Left cardiac atrium (tissue), 4 donors: ENCODE measurements around the gene BPTF. TPM values are rescaled to one million over a fixed set of nuclear protein-coding genes. Genes with fewer than 3 reads are reported as not detected.
"Not testable (repeated sequence)": the region's sequence is repeated elsewhere in the genome, so short reads cannot be mapped to it uniquely, and the experiment has no call there.

Experiments
- ATAC-seq, 2 donors: fragments of 200-7000 bp; cut with Tn5 transposase; one replicate each; pipeline ENCODE4 v1.9.1; 2020; ENCODE audit warnings: mild to moderate bottlenecking in 2 of 2, moderate library complexity in 2 of 2
- DNase-seq: peaks from one replicate; pipeline ENCODE4 v3.0.0-alpha.2; 2020
- intact Hi-C, 2 donors: fragments of 100-400 bp; cut with DNase I; formaldehyde crosslinking; loops; one replicate each; pipeline versions ENCODE4 v1.14.1 to v1.15.1; 2022 to 2023
- total RNA-seq, 2 donors: library from RNA; stranded (reverse); fragmentation: NEBNext Ultra II Directional; extraction: Animal tissue kit (Norgen Biotek cat#: 25700); gene quantifications; one replicate each; pipeline ENCODE4 v1.2.1, GENCODE V29; 2021
- donor health status: DM: no; HTN: yes; CAD: no.
- donor health status: DM: no; HTN: yes; CAD: no; lungs with severe emphysema.
- donor health status: DM: yes; HTN: yes; CAD: no.
- donor health status: Dilated cardiomyopathy.

The BPTF gene
- total RNA-seq, 2 donors from 2014 or later, result 84.8 to 85.2 TPM

DNA sequence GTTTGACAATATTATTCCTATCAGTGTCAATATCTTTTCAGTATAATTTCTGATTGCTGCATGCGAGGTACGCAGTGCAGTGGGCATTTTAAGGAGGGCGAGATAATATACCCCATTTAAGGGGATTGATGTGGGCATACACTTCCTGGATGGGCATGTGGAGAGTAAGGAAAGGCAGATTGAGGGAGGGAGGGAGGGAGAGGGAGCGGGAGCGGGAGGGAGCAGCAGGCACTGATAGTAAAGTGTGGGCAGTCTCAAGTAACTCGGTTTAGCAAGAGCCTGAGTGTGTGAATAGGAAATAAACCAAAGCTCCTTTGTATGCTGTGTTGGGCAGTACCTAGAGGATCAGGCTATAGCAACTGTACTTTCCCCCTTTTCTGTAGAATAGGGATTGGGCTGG is 5.1 kb downstream of the BPTF start:
- ATAC-seq (peak in 1 of 2 donors; percentile 70), DNase-seq (no peak)
- intact Hi-C loops, result no loop called here

DNA sequence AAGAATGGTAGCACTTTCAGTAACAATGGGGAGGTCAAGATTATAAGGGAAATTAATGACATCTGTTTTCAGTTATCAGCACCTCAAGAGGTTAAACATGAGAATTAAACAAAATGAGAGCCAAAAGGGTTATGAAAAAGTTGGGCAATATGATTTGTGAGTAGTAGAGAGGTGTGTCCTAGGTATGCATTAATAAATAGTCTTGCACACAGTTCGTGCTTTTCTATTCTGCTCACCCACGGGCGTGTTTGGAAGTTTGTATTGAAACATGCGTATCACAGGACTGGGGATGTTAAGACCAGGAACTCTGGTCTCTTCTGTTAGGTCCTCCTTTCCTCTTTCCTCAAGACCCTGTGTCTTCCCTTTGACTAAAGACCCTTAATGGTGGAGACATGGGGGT is 6.0 kb downstream of the BPTF start:
- ATAC-seq, result peak in 1 of 2 donors; percentile 22

DNA sequence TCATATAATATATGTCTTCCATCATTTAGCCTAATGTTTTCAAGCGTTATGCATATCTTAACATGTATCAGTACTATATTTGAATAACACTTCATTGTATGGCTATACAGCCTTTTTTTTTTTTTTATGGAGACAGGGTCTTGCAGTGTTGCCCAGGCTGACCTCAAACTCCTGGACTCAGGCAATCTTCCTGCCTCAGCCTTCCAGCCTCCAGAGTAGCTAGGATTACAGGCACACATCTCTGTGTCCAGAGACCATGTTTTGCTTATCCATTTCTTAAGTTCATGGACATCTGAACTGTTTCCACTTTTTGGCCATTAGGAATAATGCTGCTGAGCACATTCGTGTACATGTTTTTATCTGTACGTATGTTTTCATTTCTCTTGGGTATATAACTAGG is 7.8 kb downstream of the BPTF start:
- DNase-seq (no peak), ATAC-seq (no peak)
- intact Hi-C loops, result no loop called here

More for the DNA sequence above, 6.0 kb downstream of the BPTF start:
- DNase-seq, result no peak
- intact Hi-C loops, result no loop called here

DNA sequence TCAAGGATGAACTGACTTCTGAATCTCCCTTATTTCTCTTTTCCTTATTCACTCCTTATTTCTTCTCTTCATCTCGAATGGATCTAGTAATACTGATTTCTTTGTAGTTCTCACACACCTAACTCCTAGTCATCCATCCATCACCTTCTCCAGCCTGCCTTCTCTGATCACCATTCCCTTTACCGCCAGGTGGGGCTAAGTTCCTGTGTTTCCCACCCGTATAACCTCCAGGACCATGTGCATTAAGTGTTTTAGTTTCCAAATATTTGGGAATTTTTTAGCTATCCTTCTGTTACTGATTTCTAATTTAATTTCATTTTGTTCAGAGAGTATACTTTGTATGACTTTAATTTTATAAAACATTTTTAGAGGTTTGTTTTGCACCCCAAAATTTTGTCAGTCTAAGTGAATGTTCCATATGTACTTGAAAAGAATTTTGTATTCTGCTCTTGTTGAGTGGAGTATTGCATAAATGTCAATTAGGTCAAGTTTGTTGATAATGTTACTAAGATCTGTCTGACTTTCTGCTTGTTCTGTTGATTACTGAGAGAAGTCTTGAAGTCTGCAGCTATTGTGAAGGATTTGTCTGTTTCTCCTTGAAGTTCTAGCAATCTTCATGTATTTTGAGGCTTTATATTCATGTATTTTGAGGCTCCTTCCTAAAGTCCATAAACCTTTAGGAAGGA is 8.8 kb downstream of the BPTF start:
- intact Hi-C loops, result no loop called here
- ATAC-seq, result no peak
- DNase-seq, result no peak

DNA sequence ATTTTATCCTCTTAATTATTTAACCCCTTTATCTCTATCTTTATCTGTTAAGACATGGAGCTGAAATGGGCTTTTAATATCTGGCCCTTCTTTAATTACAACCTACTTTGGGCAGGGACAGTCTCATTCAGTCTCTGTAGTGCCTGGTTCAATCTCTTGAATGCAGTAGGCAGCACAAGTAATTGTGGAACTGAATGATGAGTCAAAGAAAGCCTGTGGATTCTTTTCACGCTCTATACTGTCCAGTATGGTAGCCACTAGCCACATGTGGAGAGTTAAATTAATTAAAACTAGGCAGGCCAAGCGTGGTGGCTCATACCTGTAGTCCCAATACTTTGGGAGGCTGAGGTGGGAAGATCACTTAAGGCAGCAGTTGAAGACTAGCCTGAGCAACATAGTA is 9.3 kb downstream of the BPTF start:
- DNase-seq (no peak), ATAC-seq (no peak)
- intact Hi-C loops, result no loop called here

DNA sequence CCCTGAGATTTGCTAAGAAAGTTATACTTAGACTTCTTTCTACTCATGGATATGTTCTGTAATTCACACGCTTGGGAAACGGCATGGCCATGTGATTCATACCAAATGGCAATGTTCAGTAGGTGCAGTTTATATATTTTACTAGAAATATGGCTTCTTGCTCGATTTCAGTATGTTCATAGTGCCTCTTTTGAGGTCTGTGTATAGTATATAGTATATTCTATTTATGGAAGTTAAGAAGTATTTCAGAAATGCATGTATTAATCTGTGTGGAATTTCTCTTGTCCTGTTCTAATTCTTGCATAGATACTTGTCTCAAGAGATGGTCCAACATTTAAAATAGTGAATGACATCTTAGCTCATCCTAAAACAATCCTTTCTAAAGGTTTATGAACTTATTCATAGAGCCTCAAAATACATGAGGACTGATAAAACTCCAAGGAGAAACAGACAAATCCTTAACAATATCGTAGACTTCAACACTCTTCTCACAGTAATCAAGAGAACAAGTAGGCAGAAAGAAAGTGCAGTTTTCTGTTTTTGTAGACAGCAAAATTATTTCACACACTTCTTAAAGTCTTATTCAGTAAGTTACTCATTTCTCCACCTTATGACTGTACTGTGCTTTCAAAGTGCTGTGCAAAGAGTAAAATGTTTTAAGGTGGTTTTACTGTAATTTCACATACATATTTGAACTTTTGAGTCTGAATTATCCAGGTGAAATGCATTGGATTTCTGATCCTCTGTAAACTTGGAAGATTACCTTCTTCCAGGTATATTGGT is 11.1 kb downstream of the BPTF start:
- no peak for ATAC-seq
- intact Hi-C loops, result no loop called here
- DNase-seq, result no peak

DNA sequence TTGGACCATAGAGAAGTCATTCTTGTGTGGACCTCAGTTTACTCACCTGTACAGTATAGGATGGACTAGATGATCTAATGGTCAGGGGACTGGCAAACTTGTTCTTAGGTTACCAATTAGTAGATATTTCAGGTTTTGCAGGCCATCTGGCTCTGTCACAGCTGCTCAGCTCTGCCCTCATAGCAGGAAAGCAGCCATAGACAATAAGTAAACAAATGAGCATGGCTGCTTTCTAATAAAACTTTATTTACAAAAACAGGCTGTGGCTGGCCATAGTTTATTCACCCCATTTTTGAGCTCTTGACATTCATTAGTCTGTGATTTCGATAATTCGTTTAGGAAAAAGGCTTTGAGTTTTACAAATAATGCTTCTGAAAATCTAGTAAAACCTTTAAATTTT is 12.7 kb downstream of the BPTF start:
- no peak for ATAC-seq
- intact Hi-C loops, result no loop called here
- no peak for DNase-seq

DNA sequence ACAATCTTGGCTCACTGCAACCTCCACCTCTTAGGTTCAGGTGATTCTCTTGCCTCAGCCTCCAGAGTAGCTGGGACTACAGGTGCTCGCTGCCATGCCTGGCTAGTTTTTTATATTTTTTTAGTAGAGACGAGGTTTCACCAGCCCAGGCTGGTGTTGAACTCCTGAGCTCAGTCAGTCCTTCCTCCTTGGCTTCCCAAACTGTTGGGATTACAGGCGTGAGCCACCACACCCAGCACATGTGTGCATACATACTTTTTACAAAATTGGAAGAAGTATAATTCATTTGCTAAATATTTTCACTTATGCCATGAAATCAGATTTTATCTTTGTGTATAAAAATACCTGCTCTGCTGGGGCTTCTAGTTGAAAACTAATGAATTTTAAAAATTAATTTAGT is 13.2 kb downstream of the BPTF start:
- ATAC-seq (no peak), DNase-seq (no peak)
- intact Hi-C loops, result no loop called here

DNA sequence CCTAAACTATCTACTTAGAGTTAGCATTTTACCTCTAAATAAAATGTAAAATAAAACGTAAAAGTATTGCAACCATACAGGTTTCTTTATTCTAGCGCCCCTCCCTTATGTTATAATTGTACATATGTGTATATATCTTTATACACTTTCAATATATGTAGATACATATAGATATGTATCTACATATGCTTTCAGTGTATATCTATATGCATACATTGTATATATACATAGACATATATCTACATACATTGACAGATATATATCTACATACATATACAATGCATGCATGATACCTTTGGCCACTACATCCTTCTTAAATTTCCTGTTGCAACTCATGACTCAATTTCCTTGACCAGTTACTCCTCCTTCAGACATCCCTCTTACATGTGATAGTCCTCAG is 16.7 kb downstream of the BPTF start:
- intact Hi-C loops, result no loop called here
- ATAC-seq, result no peak

DNA sequence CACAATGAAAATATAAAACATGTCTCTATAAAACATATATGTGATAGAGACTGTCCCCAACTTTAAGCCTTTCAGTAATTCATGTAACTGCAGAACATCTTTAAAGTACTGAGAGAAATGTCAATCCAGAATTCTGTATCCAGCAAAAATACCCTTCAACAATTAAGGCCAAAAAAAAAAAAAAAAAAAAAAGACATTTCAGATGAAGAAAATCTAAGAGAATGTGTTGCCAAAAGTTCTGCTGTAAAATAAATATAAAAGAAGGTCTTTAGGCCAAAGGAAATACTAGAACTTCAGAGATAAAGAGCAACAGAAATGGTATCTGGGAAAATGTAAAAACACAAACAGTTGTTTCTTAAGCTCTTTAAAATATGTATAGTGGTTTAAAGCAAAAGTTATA is 17.3 kb downstream of the BPTF start:
- ATAC-seq (no peak), DNase-seq (no peak)
- intact Hi-C loops, result no loop called here

More for the DNA sequence above, 16.7 kb downstream of the BPTF start:
- no peak for DNase-seq

DNA sequence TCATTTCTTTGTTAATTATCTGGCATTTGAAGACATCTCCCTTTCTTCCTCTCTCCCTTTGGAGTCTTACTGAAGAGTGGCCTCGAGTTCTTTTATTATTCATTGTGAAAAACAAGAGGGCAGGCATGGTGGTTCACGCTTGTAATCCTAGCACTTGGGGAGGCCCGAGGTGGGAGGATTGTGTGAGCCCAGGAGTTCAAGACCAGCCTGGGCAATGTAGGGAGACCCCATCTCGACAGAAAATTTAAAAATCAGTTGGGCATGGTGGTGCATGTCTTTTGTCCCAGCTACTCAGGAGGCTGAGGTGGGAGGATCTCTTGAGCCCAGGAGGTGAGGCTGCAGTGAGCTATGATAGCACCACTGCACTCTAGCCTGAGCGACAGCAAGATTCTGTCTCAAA is 20.1 kb downstream of the BPTF start:
- intact Hi-C loops, result no loop called here
- DNase-seq (no peak), ATAC-seq (no peak)

DNA sequence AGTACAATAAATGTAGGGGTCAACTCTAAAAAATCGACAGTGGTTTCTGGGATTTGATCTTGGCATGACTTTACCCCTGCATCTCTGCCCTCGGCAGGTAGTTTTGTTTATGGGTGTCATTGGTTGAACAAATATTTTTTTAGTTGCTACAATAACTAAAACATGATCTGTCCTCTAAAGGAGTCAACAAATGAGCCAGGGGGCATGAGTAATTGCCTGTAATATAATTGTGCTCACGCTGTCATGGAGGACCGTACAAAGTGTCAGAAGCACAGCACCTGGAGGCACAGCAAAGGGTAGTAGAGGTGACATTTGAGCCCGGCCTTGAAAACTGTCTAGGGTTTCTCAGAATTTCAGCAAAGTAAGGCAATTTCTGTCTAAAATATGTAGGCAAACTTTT is 22.9 kb downstream of the BPTF start:
- ATAC-seq, intact Hi-C loops, DNase-seq: not testable (repeated sequence)

DNA sequence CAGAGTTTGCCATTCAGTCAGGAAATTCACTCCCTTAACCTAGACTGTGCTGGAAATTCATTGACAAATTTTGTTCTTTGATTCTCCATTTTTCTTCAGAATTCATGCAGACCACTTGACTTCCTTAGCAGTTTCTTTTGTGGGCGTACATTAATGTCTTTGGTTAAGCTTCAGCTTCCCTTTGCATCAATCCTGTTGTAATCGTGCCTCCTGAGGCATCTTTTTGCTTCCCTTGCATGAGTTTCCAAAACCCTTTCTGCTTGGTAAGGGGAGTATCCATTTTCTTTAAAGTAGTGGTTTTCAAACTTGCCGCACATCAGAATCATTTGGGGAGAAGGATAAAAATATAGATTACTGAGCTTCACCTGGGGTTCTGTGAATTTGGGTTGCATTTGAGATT is 23.5 kb downstream of the BPTF start:
- ATAC-seq, intact Hi-C loops, DNase-seq: not testable (repeated sequence)

DNA sequence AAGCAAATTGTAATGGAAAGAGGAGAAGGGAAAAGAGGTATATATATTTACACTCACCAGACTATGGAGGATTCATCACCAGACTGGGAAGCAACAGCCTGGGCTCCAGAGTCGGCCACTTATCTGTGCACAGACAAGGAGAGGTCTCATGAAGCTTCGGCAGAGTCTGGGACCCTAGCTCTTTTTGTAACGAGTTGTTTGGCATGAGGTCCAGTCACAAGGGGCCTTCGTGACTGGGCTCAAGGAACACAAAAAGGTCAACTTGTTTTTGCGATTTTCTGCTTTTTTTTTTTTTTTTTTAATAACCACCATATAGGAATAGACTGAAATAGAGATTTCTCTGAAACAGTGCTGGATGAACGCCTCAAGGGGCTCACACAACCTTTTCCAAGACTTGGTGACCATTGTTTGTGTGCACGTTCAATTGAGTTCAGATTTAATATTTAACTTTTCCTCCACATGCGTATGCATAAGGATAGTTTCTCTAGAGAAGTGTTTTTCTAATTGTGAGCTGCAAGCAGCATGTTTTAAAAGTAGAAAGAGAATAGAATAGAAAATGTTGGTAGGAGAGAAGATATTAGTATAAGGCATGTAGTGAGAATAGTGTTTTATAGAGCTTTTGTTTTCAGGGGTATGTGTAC is 25.8 kb downstream of the BPTF start:
- intact Hi-C loops, result no loop called here
- DNase-seq, result no peak
- ATAC-seq, result no peak

DNA sequence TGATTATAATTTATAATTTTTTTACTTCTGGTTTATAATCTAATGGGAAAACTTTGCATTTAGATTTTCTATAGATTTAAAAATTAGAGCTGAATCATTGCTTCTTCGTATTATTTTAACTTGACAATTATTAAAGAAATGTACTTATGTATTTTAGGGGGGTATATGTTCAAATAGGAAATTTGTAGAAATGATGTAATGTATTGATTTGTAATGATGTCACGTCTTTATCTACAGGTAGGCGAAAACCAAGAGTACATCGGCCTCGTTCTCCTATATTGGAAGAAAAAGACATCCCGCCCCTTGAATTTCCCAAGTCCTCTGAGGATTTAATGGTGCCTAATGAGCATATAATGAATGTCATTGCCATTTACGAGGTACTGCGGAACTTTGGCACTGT is 28.4 kb downstream of the BPTF start:
- intact Hi-C loops, result no loop called here
- ATAC-seq (no peak), DNase-seq (no peak)

DNA sequence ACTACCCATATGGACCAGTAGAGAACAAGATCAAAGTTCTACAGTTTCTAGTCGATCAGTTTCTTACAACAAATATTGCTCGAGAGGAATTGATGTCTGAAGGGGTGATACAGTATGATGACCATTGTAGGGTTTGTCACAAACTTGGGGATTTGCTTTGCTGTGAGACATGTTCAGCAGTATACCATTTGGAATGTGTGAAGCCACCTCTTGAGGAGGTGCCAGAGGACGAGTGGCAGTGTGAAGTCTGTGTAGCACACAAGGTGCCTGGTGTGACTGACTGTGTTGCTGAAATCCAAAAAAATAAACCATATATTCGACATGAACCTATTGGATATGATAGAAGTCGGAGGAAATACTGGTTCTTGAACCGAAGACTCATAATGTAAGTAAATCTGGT is 29.1 kb downstream of the BPTF start:
- intact Hi-C loops, result no loop called here

DNA sequence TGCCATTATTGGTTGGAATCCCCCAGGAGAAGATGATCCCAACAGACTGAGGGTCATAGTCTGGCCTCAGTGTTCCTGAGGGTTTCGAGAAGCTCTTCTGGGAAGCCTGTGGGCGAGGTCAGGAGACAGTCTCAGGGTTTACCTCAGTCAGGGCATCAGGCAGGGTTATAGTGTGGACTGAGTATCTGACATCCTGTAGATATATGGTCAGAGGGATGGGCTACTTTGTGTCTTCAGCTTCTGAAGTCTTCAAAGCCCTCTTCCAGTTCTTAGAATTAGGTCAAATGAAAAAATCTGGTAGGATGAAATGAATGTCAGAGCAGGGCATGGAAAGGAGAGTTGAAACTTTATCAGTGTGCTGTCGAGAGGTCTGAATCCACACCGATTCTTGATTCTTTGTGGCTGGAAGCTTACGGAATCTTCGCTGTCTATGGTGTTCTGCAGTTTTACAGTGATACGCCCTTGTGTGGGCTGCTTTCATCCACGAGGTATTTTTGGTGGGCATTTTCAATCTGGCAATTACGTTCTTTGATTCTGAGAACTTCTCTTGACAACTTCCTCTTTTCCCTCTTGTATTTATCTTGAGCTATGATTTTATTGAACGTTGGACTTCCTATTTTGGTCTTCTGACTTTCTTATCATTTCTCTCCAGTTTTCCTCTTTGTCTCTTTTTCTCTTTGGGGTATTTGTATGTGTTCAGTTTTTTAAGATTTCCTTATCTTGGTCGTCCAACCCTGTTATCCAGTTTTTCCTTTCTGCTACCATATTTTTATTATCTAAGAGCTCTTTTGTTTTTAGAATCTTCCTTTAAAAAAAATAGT is 30.4 kb downstream of the BPTF start:
- intact Hi-C loops, result no loop called here
- DNase-seq, result no peak
- ATAC-seq, result peak in 1 of 2 donors; percentile 40

More for the DNA sequence above, 29.1 kb downstream of the BPTF start:
- ATAC-seq, result peak; percentile 34 to 44
- no peak for DNase-seq

DNA sequence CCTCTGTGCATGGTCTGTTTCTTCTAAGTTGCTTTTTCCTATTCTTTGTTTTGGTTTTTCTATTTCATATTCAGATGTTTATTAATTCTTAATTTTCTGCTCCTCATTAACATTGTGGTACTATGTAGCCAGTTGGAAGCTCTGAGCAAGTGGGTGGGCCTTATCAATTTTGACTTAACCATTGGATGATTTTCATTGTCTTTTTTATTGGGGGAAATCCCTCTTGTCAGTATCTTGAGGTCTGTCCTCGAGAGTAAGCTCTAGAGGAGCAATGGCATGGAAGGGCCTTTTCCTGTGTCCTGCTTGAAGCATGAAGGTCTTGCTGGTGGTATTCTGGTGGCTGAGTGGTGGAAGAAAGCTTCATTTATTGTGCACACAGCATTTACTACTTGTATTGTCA is 31.1 kb downstream of the BPTF start:
- intact Hi-C loops, DNase-seq, ATAC-seq: not testable (repeated sequence)

DNA sequence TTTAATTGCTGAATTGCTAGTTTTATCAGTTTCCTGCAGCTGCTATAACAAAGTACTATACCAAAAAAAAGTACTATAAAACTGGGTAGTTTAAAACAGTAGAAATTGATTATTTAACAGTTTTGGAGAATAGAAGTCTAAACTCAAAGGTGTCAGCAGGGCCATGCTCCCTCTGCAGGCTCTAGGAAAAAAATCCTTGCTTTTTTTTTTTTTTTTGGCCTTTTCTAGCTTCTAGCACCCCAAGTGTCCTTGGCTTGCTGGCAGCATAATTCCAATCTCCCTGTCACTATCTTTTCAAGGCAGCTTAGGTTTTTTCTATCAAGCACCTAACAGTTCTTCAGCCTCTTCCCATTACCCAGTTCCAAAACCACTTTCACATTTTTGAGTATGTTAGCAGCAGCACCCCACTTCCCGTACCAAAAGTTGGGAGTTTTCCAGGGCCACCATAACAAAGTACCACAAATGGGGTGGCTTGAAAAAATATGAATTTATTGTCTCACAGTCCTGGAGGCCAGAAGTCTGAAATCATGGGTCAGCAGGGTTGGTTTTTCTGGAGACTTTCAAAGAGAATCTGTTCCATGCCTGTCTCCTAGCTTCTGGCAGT is 37.4 kb downstream of the BPTF start:
- intact Hi-C loops, result no loop called here
- no peak for DNase-seq
- ATAC-seq, result no peak
